Stimulated activated CD4-positive, alpha-beta T cell treated with anti-CD3 and anti-CD28 coated beads, Interleukin-4, amount 100 ng/mL, for 4 hours (primary cell): Measurements from ENCODE around the gene MMP24.
A peak's percentile ranks its signal among the peaks of the same experiment; 100 is the strongest.
"Not testable (repeated sequence)": the region's sequence is repeated elsewhere in the genome, so short reads cannot be mapped to it uniquely, and the experiment has no call there.

Source experiments
- DNase-seq, 2 experiments: peaks; one replicate each; pipeline ENCODE4 v3.0.0-alpha.2; 2020

The MMP24 gene

DNA sequence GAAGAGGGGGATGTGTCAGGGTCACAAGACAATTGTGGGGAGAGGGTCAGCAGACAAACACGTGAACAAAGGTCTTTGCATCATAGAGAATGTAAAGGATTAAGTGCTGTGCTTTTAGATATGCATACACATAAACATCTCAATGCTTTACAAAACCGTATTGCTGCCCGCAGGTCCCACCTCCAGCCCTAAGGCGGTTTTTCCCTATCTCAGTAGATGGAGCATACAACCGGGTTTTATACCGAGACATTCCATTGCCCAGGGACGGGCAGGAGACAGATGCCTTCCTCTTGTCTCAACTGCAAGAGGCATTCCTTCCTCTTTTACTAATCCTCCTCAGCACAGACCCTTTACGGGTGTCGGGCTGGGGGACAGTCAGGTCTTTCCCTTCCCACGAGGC is 35.8 kb downstream of the MMP24 start:
- DNase-seq: not testable (repeated sequence)

DNA sequence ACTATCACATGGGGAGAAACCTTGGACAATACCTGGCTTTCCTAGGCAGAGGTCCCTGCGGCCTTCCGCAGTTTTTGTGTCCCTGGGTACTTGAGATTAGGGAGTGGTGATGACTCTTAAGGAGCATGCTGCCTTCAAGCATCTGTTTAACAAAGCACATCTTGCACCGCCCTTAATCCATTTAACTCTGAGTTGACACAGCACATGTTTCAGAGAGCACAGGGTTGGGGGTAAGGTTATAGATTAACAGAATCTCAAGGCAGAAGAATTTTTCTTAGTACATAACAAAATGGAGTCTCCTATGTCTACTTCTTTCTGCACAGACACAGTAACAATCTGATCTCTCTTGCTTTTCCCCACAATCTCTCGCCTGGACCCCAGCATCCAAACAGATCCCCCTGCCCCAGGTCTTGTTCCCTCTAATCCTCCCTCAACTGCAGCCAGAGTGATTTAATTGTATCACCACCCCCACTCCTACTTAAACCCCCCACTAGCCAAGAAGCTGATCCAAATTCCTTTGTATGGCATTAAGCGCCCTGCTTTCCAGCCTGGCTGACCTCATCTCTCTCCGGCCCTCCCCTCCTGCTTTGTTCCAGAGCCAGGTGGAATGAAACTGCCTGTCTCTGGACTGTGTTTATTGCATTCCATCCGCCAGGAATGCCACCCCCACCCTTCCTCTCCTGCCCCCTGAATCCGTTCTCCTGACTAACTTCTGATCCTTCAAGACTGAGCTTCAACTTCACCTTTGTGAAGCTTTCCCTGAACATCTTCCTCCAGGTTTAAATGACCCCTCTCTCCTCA is 36.4 kb downstream of the MMP24 start:
- DNase-seq: not testable (repeated sequence)

DNA sequence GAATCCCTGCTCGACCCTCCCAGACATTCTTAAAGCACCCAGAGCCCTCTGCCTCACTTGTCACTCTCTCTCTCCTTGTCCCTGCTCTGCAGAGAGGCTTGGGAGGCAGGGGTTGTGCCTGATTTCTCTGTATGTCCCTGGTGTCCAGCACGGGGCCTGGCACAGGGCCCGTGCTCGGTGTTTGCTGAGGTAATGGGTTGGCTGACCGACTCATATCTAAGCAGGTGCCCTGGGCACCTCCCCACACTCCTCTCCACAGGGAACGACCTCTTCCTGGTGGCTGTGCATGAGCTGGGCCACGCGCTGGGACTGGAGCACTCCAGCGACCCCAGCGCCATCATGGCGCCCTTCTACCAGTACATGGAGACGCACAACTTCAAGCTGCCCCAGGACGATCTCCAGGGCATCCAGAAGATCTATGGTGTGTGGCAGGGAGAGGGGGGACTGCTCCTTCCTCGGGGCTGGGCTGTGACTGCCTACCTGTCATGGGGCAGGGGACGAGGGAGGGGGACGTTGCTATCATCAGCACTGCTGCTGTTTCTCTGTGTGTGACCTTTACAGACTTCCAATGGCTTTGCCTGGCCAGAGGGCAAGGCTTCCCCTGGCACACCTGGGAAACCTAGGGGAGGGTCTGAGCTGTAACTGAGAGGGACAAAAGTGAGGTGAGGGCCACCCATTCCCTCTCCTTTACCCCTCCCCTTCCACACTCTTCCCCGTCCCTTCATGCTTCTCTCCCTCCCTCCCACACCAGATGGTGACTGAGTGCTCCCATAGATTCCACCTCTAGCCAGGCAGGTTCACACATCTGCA is 37.2 kb downstream of the MMP24 start:
- DNase-seq: no peak

DNA sequence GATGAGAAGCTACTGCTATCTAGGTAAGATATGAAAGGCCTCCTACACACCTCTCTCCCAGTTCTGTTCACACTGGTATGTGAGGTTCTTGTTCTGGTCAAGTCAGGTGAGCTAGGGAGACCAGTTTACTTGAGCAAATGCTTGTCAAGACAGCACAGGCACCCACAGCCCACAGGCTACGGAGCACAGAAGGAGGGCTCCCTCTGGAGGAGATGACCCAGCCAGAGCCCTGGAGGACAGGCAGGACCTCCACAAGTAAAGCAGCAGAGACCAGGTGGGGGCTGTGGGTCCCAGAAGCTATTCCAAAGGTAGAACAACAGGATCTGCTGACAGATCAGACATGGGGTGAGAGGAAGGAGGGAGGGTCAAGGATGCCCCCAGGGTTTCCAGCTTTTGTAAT is 38.3 kb downstream of the MMP24 start:
- DNase-seq: no peak

DNA sequence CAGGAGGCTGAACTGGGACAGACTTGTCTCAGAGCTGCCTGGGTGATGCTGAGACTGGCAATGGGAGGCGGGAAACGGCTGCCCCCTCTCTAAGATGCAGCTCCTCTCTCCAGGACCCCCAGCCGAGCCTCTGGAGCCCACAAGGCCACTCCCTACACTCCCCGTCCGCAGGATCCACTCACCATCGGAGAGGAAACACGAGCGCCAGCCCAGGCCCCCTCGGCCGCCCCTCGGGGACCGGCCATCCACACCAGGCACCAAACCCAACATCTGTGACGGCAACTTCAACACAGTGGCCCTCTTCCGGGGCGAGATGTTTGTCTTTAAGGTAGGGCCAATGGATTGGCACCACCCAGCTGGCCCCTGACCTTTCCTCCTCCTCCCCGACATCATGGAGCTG is 40.6 kb downstream of the MMP24 start:
- DNase-seq: no peak

DNA sequence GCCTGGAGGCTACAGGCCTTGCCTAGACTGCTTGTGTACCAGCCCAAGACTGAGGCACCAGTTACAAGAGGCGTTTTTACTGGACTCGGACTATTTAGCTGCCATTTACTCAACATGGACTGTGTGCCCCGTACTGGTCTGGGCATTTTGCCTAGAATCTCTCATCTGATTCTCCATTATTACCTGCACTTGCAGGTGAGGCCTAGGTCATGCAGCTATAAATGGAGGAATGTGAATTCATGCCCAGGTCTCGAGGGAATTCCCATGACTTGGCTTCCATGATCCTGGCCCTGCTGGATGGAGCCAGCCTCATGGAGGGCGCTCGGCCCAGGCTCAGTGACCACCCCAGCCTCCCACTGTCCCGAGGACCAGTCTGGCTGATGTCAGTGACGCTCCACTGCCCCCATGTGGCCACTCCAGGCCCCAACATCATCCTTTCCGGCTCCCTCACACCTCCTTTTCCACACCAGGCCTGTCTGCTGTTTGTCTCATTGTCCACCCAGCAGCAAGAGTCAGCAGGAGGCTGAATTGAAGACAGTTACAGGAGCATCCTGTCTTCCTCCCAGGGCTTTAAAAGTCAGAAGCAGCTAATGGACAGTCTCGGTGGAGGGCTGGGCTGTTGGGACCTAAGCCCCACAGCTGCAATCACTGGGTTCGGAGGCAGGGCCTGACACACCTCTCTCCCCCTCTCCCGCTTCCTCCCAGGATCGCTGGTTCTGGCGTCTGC is 42.7 kb downstream of the MMP24 start:
- peak in 1 of 2 experiments; percentile 40 for DNase-seq

DNA sequence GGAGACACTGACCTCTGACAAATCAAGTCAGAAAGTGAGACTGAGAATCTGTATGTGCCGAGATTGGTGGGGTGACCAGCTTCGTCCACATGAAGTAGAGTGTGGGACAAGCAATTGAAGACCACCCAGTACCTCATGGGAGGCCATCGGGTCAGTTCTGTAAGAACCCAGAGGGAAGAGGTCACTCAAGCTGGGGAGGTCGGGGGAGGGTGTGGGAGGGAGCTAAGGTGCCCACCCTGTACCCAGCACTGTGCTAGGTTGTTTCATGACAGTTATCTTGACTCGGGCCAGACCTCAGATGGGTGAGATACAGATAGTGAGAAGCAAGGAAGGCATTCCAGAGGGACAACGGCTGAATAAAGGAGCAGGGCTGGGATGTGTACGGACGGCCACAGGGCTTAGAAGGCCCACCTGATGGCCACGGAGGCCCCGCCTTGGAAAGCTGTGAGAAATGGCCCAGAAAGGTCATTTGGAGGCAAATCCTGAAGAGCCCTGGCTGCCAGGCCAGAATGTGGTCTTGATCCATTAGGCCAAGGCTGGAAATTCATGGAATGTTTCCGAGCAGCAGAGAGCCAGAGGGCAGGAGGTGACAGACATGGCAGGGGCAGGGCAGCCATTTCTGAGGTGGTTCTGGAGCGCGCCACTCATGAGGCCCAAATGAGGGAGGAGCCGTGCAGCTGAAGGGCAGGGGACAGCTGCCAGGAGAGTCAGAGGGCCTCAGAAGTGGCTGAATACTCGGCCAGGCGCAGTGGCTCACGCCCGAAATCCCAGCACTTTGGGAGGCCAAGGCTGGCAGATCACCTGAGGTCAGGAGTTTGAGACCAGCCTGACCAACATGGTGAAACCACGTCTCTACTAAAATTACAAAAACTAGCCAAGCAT is 43.8 kb downstream of the MMP24 start:
- DNase-seq: no peak

DNA sequence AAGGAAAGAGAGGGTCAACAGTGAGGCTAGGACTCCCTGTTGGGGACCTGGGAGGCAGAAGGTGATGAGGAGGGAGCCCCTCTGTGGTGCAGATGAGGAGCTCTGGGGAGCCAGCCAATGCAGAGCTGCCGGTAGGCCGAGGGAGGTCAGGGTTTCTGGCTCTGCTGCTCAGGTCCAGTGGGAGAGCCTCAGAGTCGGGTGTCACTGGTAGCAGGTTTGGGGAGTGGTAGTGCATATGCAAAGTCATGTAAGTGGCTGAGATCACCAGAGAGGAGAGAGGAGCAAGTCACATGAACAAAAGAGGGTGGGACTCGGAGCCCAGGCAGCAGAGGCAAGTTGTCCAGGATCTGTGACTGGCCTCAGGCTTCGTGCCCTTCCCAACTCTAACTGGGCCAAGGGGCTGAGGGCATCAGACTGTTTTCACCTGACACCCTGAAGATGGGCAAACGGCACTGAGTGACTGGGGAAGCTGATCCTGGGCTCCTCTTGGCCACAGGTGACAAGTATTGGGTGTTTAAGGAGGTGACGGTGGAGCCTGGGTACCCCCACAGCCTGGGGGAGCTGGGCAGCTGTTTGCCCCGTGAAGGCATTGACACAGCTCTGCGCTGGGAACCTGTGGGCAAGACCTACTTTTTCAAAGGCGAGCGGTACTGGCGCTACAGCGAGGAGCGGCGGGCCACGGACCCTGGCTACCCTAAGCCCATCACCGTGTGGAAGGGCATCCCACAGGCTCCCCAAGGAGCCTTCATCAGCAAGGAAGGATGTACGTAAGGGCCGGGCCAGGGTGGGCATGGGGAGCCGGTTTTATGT is 44.8 kb downstream of the MMP24 start:
- DNase-seq: no peak

DNA sequence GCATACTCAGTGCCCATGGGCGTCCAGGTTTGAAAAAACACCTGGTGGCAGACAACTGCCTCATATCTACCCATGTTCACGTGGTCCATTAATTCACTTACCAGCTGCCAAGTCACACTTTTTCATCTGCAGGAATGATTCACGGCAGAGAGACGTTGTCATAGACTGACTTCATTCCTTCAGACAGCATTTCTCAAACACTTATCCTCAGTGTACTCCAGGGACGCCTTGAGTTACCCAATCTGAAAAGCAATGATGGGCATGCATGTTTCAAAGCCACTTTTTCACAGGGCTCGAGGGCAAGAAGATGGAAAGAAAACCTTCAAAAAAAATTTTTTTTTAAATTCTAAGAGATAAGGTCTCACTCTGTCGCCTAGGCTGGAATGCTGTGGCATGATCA is 45.4 kb downstream of the MMP24 start:
- no peak for DNase-seq

DNA sequence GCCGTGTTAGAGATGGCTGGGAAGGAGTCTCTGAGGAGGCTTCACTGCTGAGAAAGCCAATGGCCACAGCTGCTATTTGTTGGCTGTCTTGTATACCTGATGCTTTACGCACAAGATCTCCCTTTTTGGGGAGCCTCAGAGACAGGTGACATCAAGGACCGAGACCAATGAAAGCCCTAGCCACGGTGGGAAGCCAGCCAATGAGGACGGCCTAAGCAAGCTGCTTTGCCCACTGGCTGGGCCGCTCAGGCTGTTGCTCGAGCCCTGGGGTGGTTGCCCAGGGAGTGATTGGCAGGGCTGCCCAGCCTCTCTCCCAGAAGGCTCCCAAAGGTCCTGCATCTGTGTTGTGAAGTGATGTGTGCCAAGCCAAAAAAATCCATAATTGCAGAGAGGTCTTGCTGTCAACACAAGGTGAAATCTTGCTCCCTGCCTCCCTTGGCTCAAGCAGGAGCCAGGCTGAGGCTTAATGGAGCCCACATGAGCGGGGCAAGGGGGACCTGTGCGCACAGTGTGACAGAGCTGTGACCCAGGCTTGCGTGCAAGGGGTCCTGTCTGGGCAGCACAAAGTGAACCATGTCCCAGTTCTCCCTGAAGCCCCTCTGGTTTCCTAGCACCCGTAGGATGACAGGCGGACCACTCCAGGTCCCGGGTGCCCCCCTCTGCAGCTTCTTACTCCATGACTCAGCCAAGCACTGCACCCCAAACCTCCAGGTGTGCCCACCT is 47.1 kb downstream of the MMP24 start:
- DNase-seq: no peak

DNA sequence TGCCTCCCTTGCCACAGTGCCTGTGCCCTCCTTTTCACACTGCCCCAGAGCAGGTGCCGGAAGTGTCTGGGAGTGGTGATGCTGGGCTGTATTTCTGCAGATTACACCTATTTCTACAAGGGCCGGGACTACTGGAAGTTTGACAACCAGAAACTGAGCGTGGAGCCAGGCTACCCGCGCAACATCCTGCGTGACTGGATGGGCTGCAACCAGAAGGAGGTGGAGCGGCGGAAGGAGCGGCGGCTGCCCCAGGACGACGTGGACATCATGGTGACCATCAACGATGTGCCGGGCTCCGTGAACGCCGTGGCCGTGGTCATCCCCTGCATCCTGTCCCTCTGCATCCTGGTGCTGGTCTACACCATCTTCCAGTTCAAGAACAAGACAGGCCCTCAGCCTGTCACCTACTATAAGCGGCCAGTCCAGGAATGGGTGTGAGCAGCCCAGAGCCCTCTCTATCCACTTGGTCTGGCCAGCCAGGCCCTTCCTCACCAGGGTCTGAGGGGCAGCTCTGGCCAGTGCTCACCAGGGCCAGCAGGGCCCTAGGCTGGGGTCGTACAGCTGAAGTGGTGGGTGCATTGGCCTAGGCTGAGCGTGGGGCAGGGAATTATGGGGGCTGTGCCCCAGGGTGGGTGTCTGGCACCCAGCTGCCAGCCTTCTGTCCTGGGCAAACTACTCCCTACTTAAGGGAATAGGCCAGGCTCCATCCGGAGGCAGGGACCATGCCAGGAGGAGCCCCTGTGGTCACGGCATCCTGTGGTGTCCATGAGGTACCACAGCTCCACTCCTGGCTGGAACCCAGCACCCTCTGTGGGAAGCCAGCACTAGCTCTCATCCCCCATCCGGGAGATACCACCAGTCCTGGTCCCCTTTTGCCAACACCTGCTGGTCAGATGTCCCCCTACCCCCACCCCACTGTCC is 47.9 kb downstream of the MMP24 start:
- DNase-seq: no peak

DNA sequence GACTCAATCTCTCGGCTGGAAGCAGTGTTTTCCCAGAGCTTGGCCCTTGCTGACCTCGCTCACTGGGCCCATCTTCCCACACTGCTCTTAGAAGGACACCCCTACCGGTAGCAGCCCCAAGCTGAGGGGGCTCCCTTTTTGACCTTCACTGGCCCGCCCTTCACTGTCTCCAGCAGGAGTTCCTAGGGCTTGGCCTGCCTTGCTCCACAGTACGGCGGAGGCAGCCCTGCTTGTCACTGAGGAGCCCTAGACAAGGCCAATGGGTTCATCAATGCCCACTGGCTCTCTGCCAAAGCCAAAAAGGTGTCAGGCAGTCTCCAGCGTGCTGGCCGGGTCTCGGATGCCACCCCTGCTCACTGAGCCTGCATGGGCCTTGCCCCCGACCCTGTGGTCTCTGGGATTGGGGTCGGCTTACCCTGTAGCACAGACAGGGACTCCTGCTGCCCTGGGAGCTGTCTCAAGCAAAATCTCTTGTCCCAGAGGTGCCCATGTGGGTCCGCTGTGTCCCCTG is 49.3 kb downstream of the MMP24 start:
- DNase-seq: no peak

DNA sequence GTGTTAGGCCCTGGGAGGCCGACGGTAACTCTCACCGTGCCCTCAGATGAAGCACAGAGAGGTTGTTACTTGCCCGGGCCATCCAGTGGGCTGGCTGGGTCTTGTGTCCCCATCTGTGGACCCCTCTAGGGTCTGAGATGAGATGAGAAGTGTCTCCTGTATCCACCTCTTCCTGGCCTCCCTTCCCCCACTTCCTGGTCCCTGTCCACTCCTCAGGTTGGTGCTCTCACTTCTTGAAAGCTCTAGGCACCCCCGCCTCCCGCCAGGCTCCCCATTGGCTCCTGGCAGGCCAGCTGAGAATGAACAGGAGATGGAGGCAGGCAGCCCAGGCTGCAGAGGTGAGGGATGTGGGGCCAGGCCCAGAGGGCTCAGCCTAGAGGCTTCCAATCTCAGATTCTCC is 49.9 kb downstream of the MMP24 start:
- no peak for DNase-seq

DNA sequence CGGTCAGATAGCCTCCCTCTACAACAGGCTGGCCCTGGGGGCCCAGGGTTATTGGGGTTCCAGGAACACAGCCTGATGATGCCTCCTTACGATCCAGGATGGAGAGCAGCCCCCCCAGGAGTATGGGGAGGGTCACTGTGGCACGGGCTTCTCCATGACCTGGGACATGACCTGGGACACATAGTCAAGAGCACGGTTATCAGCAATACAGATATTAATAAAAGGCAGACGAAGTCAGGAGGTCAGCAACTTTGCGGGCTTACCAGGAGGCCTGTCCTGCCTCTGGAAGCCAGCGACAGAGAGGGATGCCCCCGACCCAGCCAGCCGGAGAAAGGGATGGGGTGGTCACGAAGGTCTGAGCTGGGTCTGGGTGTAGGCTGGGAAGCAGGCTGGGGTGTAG is 50.6 kb downstream of the MMP24 start:
- DNase-seq: no peak

DNA sequence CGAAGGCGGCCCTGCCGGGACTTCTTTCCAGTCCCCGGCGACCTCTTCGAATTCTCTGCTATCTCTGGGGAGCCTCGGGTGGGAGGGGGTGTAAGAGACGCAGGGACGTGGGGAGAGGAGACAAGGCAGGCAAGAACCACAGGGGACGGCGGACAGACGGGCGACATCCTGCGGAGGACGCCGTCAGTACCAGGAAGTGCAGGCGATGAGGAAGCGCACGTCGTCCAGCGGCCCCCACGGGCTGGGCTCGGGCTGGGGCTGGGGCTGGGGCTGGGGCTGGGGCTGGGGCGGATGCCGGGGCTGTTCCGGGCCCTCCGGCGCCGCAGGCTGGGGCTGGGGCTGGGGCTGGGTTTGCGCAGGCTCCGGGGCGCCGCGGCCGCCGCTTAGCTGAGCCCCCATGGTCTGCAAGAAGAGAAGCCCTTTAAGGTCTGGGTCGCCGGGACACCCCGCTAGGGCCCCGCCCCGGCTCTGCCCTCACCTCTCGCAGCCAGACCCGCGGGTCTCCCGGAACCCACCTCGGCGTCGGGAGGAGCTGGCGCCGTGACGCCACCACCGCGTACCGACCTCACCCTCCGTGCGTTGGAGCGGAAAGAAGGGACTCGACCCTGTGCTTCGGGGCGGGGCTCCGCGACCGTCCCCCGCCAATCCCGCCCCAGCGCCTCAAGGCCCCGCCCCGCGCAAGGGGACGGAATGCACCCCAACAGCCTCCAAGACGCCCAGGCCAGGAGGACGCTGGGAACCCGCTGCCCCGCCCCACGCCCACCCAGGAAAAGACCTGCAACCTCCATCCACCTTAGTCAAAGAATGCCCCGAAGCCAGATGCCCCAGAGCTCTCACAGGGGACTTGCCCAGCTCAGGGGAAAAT is 51.3 kb downstream of the MMP24 start, which contains the start of gene MMP24OS:
Gene MMP24OS, minus strand, starts transcription at position 592 of the 865 bp plus-strand sequence. Its CDS starts 193 bp downstream, at position 399.
- DNase-seq: peak; percentile 86

DNA sequence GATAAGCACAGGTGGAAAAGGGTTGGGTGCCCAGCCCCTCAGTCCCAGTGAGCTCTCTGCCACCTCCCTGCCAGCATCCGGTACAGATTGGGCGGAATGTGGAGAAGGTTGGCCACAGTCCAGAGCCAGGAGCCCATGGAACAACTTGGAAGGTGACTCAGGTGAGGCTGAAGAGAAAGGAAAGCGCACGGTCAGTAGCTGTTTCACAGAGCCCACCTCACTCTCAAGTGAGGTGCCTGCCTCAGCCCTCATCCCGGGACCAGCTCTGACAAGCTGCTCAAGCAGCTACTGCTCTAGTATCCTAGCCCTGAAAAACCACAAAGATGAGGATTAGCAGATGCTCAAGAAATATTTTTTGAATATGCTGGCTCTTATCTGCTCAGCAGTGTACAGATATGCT is 52.5 kb downstream of the MMP24 start:
- no peak for DNase-seq

DNA sequence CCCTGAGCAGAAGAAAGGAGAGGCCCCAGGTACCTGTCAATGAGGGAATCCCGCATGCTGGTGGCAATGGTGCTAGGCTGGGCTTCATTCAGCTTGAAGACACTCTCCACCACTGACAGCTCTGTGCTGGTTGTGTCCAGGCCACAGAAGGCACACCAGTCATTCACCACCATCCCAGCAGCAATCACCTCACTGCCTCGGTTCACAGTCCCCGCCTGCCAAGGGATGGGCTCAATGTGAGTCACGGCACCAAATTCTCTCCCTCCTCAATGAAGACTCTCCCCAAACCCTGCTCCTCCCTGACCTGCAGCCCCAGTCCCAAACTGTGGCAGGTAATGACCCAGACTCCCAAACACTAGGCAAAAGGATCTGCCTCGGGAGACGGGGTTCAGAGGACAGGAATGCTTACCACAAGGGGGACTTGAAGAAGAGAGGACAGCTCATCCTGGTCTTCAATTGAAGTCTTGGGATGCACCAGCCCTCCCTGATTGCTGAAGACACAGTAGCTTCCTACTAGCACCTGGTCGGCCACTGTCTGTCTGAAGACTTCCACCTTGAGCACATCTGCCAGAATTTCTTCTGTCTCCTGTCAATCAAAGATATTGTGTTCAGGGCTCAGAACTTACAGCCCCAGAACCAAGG is 53.2 kb downstream of the MMP24 start:
- DNase-seq: no peak

DNA sequence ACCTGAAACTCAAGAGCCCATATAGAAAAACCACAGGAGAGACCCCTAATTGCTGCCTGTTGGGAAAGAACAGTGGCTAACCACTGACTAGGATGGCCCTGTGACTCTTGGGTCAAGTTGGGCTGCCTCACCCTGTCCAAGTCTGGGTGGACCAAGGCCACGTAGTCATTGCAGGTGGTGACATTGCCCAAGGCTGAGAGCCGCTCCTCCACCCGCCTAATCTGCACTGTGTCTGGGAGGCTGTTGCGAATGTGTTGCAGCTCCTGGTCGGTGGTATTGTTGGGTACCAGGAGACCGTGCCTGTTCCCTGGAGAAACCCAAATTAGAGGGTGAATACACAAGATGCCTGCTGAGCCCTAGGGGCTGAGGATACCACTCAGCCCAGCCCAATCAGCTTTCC is 54.0 kb downstream of the MMP24 start:
- DNase-seq: no peak
